GM12875 (cell line): ENCODE measurements around the gene C1orf35.

Source experiments
- H3K4me3 ChIP-seq: one replicate; pipeline ENCODE4 v1.5.1; 2011; ENCODE audit warnings: low read depth, low read length, control low read depth
- TF ChIP-seq, protein P1 (sequence below): IDR thresholded peaks from 2 replicates; pipeline ENCODE4 v1.5.1; 2011; ENCODE audit warnings: low read depth, mild to moderate bottlenecking, control low read depth, inconsistent platforms, low read length, moderate library complexity, borderline replicate concordance; ENCODE audit not compliant: insufficient read depth

The C1orf35 gene

DNA sequence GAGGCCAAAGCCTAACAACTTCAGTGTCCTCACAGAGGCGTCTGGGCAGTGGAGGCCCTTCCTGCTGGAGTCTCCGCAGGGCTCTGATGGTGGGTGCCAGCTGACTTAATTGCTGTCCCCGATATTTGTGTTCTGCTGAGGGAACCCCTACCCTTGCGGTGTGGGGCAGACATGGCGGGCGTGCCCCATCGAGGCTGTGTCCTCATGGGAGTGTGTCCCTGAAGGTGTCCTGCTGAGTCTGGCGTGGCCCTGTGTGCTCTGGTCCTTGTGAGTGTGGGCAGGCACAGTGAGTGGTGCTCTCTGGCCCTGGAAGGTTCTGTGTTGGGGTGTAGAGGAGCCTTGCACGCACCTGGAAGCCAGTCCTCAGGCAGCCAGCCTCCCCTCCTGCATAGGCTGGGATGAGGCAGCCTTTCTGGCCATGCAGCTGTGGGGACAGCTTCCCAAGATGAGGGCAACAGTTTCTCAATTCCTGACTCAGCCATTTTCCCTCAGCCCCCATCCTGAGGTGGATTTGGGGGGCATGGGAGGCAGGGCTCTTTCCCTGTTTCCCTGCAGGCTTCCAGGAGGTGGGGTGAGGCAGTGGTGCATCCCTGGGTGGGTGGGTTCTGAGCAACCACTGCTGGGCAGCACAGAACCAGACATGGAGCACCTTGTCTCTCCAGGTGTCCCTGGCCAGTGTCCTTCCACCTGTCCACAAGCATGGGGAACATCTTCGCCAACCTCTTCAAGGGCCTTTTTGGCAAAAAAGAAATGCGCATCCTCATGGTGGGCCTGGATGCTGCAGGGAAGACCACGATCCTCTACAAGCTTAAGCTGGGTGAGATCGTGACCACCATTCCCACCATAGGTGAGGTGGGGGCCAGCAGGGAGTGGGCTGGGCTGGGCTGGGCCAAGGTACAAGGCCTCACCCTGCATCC is 6.5 kb downstream of the C1orf35 start:
- no peak overlapping the region for H3K4me3 ChIP-seq

DNA sequence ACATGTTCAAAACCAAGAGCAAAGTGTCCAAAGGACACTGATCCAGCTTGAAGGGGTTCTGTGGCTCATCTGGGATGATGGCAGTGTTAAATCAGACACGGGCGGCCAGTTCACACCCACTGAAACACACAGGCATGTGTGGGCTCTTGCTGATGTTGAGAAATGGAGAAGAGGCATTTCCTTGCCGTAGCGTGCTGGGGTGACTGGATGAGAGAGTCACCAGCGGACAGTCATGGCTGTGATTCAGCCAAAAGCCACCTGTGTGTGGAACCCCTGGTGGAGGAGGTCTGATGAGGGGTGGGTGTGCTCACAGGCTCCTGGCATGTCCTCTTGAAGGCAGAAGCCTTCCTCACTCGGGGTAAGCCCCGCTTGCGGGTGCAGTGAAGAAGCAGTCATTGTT is 7.2 kb downstream of the C1orf35 start:
- H3K4me3 ChIP-seq = no peak overlapping the region
- TF ChIP-seq, protein P1, sequence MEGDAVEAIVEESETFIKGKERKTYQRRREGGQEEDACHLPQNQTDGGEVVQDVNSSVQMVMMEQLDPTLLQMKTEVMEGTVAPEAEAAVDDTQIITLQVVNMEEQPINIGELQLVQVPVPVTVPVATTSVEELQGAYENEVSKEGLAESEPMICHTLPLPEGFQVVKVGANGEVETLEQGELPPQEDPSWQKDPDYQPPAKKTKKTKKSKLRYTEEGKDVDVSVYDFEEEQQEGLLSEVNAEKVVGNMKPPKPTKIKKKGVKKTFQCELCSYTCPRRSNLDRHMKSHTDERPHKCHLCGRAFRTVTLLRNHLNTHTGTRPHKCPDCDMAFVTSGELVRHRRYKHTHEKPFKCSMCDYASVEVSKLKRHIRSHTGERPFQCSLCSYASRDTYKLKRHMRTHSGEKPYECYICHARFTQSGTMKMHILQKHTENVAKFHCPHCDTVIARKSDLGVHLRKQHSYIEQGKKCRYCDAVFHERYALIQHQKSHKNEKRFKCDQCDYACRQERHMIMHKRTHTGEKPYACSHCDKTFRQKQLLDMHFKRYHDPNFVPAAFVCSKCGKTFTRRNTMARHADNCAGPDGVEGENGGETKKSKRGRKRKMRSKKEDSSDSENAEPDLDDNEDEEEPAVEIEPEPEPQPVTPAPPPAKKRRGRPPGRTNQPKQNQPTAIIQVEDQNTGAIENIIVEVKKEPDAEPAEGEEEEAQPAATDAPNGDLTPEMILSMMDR = no peak

More for the DNA sequence above, 6.5 kb downstream of the C1orf35 start:
- TF ChIP-seq, protein P1 = no peak

DNA sequence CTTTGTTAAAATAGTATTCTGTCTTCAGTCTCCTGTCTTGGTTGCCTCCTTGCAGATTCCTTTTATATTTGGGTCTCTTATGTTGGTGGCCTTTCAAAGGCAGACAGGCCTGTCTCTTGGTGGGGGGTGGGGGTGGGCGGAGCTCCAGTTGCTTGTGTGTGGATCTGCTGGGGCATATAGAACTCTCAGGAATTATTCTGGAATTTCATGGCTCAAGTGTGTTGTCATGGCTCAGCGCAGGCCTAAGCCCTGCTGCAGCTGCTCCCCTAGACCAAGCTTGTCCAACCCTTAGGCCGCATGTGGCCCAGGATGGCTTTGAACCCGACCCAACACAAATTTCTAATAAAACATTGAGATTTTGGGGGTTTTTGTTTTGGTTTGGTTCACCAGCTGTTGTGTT is 8.0 kb downstream of the C1orf35 start:
- TF ChIP-seq, protein P1 = no peak
- no peak overlapping the region for H3K4me3 ChIP-seq

DNA sequence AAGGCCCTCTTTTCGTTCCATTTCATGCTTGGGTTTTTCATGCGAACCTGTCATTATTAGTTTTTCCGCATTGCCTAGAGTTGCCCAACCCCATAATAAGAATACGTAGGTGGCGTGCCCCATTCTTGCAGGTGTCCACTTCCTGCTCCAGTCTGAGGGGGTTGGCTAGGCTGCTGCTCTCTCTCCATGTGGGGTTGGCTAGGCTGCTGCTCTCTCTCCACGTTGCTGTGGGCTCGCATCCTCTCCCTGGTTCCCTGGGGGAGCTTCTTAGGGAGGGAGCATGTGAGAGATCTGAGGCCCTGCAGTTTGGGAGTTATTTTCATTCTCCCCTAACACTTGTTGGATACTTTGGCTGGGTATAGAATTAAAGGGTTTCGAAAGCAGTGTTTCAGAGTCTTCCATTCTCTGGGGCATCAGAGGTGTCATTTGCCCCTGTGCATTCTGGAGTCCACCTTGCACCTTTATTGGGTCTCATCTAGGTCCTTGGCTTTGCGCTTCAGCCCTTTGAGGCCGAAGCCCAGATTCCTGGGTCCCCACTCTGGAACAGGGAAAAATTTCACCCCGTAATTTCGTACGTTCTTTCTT is 8.6 kb downstream of the C1orf35 start:
- no peak overlapping the region for H3K4me3 ChIP-seq
- TF ChIP-seq, protein P1 = no peak

DNA sequence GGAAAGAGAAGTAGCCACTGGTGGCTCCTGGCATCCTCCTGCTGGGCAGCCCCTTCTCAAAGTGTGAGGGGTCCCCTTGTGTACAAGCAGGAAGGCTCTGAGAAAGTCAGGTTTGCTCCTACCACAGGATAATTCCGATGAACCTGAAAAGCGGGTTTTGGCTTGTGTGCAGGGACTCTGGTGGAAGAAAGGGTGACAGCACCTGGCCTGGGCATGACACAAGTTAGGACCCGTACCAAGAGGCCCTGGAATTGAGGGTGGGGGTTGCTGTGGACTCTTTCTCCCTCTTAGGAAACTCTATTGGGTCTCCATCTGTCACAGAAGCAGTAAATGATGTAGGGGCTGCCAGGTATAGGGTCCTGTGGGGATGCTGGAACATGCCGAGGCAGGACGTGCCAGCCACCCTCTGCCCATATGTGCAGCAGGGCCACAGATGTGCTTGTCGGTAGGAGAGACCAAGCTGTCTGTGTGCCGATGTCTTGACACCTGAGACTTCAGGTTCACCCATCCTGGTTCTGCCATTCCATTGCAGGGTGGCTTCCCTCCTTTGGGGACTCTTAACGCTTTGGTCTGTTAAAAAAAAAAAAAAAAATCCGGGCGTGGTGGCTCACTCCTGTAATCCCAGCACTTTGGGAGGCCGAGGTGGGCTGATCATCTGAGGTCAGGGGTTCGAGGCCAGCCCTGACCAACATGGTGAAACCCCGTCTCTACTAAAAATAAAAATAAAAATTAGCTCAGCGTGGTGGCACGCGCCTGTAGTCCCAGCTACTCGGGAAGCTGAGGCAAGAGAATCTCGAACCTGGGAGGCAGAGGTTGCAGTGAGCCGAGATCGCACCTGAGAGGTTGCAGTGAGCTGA is 9.8 kb downstream of the C1orf35 start:
- TF ChIP-seq, protein P1 = no peak
- no peak overlapping the region for H3K4me3 ChIP-seq

DNA sequence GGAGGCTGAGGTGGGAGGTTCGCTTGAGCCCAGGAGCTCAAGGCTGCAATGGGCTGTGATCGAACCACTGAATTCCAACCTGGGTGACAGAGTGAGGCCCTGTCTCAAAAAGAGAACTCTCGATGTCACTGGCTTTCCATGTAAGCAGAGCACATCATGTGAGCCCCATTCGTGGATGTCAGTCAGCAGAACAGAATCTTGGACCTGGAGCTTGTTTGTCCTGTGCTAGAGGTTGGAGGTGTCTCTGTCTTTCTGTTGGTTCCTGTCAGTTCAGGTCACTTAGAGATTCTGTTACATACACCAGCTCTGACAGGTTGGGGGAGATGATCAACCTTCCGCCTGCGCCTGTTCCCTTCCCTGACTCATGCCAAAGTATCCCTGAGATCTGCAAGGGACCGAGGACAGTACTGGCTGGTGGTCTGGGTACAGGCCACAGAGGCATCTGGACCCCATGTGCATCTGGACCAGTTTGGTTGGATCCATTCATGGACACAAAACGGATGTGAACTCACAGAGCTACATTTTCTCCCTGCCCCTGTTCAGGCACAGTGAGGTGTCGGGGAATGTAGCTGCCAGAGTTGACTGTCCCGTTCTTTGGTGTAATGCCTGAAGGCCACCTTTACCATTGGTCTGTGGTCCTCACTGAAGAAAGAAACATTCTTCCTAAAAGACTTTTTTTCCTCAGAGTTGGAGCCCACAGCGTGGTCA is 10.6 kb downstream of the C1orf35 start:
- TF ChIP-seq, protein P1 = no peak
- no peak overlapping the region for H3K4me3 ChIP-seq
